Testis (tissue), 3 donors: ENCODE measurements around the gene FLNB. TPM values are rescaled to one million over a fixed set of nuclear protein-coding genes. Genes with fewer than 3 reads are reported as not detected.
A peak's percentile ranks its signal among the peaks of the same experiment; 100 is the strongest.

Source experiments
- DNase-seq: peaks from one replicate; pipeline ENCODE4 v3.0.0-alpha.2; 2019
- H3K27ac ChIP-seq, 2 donors: fragments of 200-600 bp; sonication (generic); one replicate each; pipeline ENCODE4 v1.5.1; 2019
- H3K27me3 ChIP-seq: fragments of 200-600 bp; sonication (generic); one replicate; pipeline ENCODE4 v1.5.1; 2019
- H3K36me3 ChIP-seq: fragments of 200-600 bp; sonication (generic); one replicate; pipeline ENCODE4 v1.5.1; 2017; ENCODE audit warnings: low read depth; ENCODE audit errors: missing control alignments
- H3K4me1 ChIP-seq: fragments of 200-600 bp; sonication (generic); one replicate; pipeline ENCODE4 v1.5.1; 2019
- H3K4me3 ChIP-seq, 2 donors: fragments of 200-600 bp; sonication (generic); one replicate each; pipeline ENCODE4 v1.5.1; 2017 to 2019
- H3K9me3 ChIP-seq: fragments of 200-600 bp; sonication (generic); one replicate; pipeline ENCODE4 v1.5.1; 2017
- POLR2A ChIP-seq: fragments of 450-650 bp; IDR thresholded peaks from one replicate; pipeline ENCODE4 v1.6.1; 2017; ENCODE audit warnings: antibody characterized with exemption, mild to moderate bottlenecking, moderate library complexity
- WGBS, 2 donors: methylation state at CpG; one replicate each; pipeline ENCODE4 v1.1.5; 2018; 5-methylcytosine and 5-hydroxymethylcytosine counted together
- intact Hi-C: fragments of 100-400 bp; cut with DNase I; formaldehyde crosslinking; loops from one replicate; pipeline ENCODE4 v1.15.1; 2023; ENCODE audit warnings: low total_unique reads
- polyA plus RNA-seq: library from polyadenylated mRNA; stranded (reverse); fragments of 350-450 nt; fragmentation: Illumina TruSeq; extraction: RNeasy Lipid Tissue Mini Kit (QIAGEN cat#74804); gene quantifications from one replicate; pipeline ENCODE4 v1.2.3, GENCODE V29; 2014; ENCODE audit warnings: low read depth, low replicate concordance; ENCODE audit not compliant: insufficient read depth
- total RNA-seq, 2 donors: library from RNA; depleted of rRNA; stranded (reverse); fragments of >200 nt; gene quantifications; one replicate each; pipeline ENCODE4 v1.2.3, GENCODE V29; 2016
- TF ChIP-seq, protein P1 (sequence below), 3 experiments: fragments of 450-650 bp in 2 of 3; fragments of 200-600 bp in 1 of 3; sonication (generic) in 1 of 3; IDR thresholded peaks; one replicate each; pipeline ENCODE4 v1.5.1; 2016 to 2019; ENCODE audit warnings: antibody characterized with exemption in 3 of 3, mild to moderate bottlenecking in 2 of 3, moderate library complexity in 1 of 3

Gene FLNB
- total and polyA plus RNA-seq, 3 donors from 2014 or later, result 105 to 199 (median 166) TPM

GRCh38 chr3:57960174-57960505 lies 48.1 kb upstream of the FLNB start:
- intact Hi-C loops, result no loop called here
- no peak for DNase-seq
- Histone ChIP-seq H3K27me3 (no peaks in the 10 kb centered on the region), H3K36me3 (no peaks in the 10 kb centered on the region), H3K9me3 (no peaks in the 10 kb centered on the region), H3K27ac (no peak overlapping the region), H3K4me1 (peaks cover 17% of the 10 kb centered on the region), H3K4me3 (no peak overlapping the region)
- TF ChIP-seq, protein P1, sequence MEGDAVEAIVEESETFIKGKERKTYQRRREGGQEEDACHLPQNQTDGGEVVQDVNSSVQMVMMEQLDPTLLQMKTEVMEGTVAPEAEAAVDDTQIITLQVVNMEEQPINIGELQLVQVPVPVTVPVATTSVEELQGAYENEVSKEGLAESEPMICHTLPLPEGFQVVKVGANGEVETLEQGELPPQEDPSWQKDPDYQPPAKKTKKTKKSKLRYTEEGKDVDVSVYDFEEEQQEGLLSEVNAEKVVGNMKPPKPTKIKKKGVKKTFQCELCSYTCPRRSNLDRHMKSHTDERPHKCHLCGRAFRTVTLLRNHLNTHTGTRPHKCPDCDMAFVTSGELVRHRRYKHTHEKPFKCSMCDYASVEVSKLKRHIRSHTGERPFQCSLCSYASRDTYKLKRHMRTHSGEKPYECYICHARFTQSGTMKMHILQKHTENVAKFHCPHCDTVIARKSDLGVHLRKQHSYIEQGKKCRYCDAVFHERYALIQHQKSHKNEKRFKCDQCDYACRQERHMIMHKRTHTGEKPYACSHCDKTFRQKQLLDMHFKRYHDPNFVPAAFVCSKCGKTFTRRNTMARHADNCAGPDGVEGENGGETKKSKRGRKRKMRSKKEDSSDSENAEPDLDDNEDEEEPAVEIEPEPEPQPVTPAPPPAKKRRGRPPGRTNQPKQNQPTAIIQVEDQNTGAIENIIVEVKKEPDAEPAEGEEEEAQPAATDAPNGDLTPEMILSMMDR (IDR thresholded peaks at IDR 0.05), result no peak
- TF ChIP-seq POLR2A, result no peak
- 71 to 80% methylated on average over 4 of the region's 4 CpGs for WGBS, 2 donors

GRCh38 chr3:57961177-57961827 lies 46.9 kb upstream of the FLNB start:
- H3K4me3 ChIP-seq, result no peak overlapping the region
- DNase-seq, result no peak
- no peaks in the 10 kb centered on the region for H3K27me3 ChIP-seq
- no peaks in the 10 kb centered on the region for H3K9me3 ChIP-seq
- no peaks in the 10 kb centered on the region for H3K36me3 ChIP-seq
- no peak overlapping the region for H3K27ac ChIP-seq
- intact Hi-C loops, result no loop called here
- peaks cover 17% of the 10 kb centered on the region for H3K4me1 ChIP-seq
- 82 to 85% methylated on average over 21 of the region's 21 CpGs for WGBS, 2 donors
- TF ChIP-seq, protein P1 (IDR thresholded peaks at IDR 0.05), result no peak
- TF ChIP-seq POLR2A, result no peak

DNA sequence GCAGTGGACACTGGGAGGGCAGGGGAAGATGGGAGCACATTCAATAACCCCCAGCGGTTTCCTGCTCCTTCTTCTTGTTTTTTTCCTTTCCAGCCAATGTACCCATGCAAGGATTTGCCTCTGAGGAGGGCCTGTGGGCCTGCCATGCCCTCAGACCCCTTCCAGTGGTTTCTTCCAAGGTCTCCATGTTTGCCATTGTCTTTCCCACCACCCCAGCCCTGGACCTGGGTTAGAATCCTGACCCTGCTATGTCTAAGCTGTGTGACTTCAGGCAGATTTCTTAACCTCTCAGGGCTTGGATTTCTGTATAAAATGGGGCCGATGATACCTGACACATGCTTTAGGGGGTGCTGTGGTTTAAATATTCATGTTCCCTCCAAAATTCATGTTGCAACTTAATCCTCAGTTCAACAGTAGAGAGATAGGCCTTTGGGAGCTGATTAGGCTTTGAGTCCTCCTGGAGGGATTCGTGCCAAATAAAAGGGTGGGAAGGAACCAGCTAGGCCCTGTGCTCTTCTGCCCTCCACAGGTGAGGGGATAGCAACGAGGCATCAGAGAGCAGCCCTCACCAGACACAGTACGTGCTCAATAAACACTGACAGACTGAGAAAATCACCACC lies 46.3 kb upstream of the FLNB start:
- H3K4me3 ChIP-seq, result no peak overlapping the region

DNA sequence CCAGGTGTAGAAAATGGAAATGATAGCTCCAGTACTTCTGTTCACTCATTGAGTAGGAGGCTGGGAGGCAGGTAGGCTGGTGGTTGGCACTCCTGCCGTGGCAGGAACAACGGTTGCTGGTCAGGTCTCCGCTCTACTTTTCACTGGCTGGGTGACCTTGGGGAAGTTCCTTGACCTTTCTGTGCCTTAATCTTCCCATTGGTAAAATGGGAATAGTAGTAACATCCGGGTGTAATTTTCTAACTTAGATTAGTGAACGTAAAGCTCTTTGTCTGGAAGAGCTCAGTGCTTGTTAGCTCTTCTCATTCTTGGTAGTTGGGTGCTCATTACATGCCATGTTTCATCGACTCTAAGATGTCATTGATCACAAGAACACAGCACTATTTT lies 45.8 kb upstream of the FLNB start:
- 95 to 96% methylated on average over 6 of the region's 6 CpGs for WGBS, 2 donors
- TF ChIP-seq, protein P1 (IDR thresholded peaks at IDR 0.05), result no peak
- TF ChIP-seq POLR2A, result no peak
- no peaks in the 10 kb centered on the region for H3K9me3 ChIP-seq
- no peaks in the 10 kb centered on the region for H3K27me3 ChIP-seq
- H3K4me3 ChIP-seq, result no peak overlapping the region
- no peak for DNase-seq
- no peaks in the 10 kb centered on the region for H3K36me3 ChIP-seq
- no peak overlapping the region for H3K27ac ChIP-seq
- intact Hi-C loops, result no loop called here
- H3K4me1 ChIP-seq, result peaks cover 17% of the 10 kb centered on the region

More for the DNA sequence above, 46.3 kb upstream of the FLNB start:
- H3K27ac ChIP-seq, result no peak overlapping the region
- H3K36me3 ChIP-seq, result no peaks in the 10 kb centered on the region
- TF ChIP-seq, protein P1 (IDR thresholded peaks at IDR 0.05), result peak in 1 of 3 experiments; percentile 27
- TF ChIP-seq POLR2A, result no peak
- H3K9me3 ChIP-seq, result no peaks in the 10 kb centered on the region
- H3K4me1 ChIP-seq, result peaks cover 17% of the 10 kb centered on the region
- no peaks in the 10 kb centered on the region for H3K27me3 ChIP-seq
- intact Hi-C loops, result no loop called here
- 75 to 85% methylated on average over 5 of the region's 5 CpGs for WGBS, 2 donors
- no peak for DNase-seq
